ENCODE results near the gene CFDP1.
A peak's percentile ranks its signal among the peaks of the same experiment; 100 is the strongest.

CFDP1 gene

DNA sequence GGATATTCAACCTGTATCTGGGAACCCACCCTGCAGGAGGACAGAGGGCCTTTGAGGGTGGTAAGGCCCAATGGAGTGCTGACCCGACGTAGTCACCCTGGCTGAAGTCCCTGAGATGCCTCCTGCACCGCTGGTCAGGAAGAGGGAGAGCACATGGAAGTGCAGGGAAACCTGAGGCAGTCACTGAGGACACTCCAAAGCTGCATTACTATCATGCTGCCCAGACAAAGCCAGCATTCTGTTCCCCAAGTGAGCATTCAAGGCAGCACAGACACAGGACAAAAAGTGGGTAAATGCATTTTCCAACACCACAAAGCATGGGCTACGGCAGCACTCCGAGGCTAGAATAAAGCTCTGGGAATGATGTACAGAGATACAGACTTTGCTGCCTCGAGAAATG, 135.0 kb downstream of the CFDP1 start:
- no peak for DNase-seq (ENCODE audit: low read depth)
- H3K4me3 ChIP-seq (ENCODE audit: low read length), result no peak overlapping the region
- TF ChIP-seq, protein P1, sequence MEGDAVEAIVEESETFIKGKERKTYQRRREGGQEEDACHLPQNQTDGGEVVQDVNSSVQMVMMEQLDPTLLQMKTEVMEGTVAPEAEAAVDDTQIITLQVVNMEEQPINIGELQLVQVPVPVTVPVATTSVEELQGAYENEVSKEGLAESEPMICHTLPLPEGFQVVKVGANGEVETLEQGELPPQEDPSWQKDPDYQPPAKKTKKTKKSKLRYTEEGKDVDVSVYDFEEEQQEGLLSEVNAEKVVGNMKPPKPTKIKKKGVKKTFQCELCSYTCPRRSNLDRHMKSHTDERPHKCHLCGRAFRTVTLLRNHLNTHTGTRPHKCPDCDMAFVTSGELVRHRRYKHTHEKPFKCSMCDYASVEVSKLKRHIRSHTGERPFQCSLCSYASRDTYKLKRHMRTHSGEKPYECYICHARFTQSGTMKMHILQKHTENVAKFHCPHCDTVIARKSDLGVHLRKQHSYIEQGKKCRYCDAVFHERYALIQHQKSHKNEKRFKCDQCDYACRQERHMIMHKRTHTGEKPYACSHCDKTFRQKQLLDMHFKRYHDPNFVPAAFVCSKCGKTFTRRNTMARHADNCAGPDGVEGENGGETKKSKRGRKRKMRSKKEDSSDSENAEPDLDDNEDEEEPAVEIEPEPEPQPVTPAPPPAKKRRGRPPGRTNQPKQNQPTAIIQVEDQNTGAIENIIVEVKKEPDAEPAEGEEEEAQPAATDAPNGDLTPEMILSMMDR (IDR thresholded peaks at IDR 0.05; ENCODE audit: insufficient read depth, low read depth, low read length, missing control alignments), result no peak

DNA sequence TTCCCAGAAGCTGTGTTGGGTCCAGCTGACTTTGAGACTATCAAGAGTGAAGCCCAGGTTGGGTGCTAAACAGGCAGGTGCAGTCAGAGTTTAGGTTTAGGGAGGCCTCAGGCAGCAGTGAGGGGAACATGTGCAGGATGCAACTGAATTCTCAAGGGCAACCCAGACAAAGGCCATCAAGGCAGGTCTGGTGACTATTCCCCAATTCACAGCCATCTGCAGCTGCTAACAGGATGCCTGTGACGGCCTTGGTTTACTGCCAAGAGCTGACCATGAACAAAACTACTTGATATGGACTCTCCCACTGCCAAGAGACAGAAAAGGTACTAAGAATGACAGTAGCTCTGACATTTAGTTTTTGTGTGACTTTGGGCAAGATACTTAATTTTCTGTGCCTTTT, 136.7 kb downstream of the CFDP1 start:
- H3K4me3 ChIP-seq (ENCODE audit: low read length), result no peak overlapping the region
- no peak for DNase-seq (ENCODE audit: low read depth)
- TF ChIP-seq, protein P1 (IDR thresholded peaks at IDR 0.05; ENCODE audit: insufficient read depth, low read depth, low read length, missing control alignments), result no peak

DNA sequence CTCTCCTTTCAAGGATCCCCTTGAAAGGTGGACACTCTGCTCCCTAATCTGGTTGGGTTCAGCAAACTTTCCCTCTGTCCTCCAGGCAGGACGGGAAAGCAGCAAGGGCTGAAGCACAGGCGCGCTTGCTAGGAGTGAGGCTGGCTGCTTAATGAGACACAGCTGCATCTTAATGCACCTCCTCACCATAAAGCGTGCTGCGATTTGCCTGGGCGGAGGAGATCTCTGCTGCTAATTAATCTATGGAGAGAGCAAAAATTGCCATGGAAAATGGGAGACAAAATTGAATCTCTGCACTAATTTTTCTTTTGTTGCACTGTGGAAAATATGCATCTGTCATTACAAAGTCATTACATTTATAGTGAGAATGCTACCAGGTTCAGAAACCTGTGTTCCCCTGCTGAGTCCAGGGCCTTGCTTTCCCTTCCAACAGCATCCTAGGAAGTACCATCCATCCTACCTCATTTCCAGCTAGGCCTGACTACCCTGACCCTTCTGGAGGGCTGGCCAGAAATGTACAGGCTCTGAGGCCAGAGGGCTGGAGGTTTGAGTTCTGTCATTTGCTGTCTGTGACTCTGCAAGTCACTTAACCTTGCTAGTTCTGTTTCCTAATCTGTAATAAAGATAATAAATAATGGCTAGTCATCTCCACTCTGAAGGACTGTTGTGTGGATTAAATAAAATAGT, 138.4 kb downstream of the CFDP1 start:
- no peak overlapping the region for H3K4me3 ChIP-seq (ENCODE audit: low read length)
- TF ChIP-seq, protein P1 (IDR thresholded peaks at IDR 0.05; ENCODE audit: insufficient read depth, low read depth, low read length, missing control alignments), result no peak
- no peak for DNase-seq (ENCODE audit: low read depth)

DNA sequence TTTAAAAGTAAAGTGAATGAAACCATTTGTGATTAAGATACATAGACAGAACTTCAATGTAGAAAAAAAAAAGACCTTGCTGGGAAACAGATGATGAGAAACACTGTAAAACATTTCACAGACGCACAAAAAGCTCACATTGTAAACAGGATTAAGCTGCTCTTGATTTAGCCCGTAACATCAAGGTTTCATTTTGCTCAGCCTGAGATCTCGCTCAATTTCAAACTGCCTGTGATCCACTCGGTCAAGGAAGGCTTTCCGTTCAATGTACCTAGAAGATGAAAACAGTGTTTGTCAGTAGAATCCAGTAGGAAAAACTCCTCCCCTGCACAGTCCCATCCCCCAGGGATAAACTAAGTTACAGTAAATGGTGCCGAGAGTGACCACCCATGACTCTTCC, 139.5 kb downstream of the CFDP1 start:
- no peak overlapping the region for H3K4me3 ChIP-seq (ENCODE audit: low read length)
- no peak for DNase-seq (ENCODE audit: low read depth)
- TF ChIP-seq, protein P1 (IDR thresholded peaks at IDR 0.05; ENCODE audit: insufficient read depth, low read depth, low read length, missing control alignments), result no peak

DNA sequence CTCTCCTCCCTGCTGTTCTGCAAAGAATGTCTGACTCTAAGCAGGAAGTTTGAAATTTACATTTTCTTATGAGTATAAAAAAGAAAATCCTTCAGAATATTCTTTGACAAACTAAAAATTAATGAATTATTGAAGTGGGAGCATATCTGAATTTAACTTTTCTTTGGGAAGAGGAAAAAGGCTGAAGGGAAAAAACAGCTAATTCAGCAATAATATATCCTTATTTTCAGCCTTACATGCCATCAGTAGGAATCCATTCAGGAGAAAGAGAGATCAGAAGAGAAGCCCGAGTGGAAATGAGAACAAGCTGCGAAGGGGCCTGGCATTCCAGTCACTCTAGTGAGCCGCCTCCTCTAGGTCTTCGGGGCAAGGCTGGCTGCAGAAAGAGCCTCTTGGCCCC, 140.1 kb downstream of the CFDP1 start:
- DNase-seq (ENCODE audit: low read depth), result no peak
- TF ChIP-seq, protein P1 (IDR thresholded peaks at IDR 0.05; ENCODE audit: insufficient read depth, low read depth, low read length, missing control alignments), result no peak
- no peak overlapping the region for H3K4me3 ChIP-seq (ENCODE audit: low read length)

DNA sequence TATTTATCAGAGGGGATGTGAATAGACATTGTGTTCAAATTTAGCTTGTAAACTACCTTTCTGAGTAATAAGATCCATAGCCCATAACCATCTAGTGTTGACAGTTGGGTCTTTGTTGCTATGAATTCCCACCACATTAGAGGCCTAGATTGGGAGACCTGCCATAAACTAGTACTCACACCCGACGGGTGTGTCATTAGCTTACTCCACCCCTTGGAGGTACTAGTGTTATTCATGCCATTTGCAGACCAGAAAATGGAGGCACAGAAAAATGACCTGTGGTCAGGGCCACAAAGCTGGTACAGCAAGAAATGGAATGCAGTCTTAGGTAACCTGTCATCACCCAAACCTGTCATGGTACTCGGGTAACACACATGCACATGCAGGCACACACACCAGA, 140.6 kb downstream of the CFDP1 start:
- DNase-seq (ENCODE audit: low read depth), result peak; percentile 33
- no peak overlapping the region for H3K4me3 ChIP-seq (ENCODE audit: low read length)
- TF ChIP-seq, protein P1 (IDR thresholded peaks at IDR 0.05; ENCODE audit: insufficient read depth, low read depth, low read length, missing control alignments), result no peak

DNA sequence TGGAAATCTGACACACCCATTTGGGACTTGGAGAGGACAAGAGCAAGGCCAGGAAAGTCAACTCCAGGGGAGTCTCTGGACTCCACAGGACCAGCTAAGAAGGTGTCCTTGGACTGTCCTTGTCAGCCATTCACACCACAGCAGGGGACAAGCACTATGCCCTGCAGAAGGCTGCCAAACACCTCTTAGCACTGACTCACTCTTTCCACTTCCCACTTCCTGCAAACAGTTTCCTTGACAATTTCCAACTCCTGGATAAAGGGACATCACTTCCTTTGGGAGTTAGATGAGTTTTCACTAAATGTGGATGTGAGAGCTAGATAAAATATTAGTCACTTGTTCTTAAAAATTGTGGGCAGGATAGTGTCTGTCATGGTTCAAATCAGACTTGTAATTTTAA, 144.1 kb downstream of the CFDP1 start:
- H3K4me3 ChIP-seq (ENCODE audit: low read length), result no peak overlapping the region
- DNase-seq (ENCODE audit: low read depth), result no peak
- TF ChIP-seq, protein P1 (IDR thresholded peaks at IDR 0.05; ENCODE audit: insufficient read depth, low read depth, low read length, missing control alignments), result no peak

Measured in epithelial cell of esophagus (primary cell).